ENCODE measurements around the gene RRAS2.

The RRAS2 gene

DNA sequence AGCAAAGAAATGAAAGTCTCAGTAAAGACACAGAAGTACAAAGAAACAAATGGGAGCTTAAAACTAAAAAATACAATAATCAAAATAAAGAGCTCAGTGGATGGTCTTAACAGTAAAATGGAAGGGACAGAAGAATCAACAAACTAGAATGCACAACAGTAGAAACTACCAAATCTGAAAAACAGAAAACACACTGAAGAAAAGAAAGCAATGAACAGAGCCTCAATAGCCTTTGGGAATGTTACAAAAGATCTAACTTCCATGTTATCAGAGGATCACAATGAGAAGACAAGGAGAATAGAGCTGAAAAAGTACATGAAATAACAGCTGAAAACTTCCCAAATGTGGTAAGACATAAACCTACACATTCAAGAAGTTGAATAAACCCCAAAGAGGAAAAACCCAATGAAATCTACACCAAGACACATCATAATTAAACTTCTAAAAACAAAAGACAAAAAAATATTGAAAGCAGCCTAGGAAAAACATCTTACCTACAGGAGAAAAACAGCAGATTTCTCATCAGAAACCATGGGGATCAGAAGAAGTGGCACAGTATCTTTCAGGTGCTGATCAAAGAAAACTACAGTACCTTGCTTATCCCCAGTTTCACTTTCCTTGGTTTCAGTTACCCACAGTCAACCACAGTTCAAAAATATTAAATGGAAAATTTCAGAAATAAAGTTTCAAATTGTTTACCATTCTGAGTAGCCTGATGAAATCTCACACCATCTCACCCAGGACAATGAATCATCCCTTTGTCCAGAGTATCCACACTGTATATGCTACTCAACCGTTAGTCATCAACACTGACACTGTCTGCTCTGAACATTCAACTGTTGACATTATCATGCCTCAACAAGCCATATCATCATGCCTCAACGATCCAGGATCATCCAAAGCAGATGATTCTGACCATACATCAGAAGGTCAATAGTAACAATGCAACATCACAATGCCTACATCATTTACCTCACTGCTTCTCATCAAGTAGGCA is 22.2 kb downstream of the RRAS2 start:
- DNase-seq (ENCODE audit: low read depth): no peak

GRCh38 chr11:14335712-14336111 is 23.3 kb downstream of the RRAS2 start:
- DNase-seq (ENCODE audit: low read depth): no peak

DNA sequence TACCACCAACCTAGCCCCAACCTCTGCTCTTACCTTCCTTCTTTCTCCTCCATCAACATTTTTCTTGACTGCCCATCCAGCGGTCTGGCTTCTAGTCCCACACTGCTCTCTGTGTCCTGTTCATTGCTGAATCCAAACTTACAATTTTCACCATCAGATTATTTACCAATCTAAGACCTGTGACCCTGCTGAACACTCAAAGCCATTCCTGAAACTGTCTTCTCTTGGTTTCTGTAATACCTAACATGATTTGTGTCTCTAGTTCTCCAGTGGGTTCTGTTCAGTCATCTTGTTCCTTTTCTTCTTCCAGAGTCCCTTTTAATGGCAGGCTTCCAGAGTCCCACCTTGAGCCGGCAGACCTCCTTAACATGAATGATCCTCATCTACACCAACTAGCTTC is 24.1 kb downstream of the RRAS2 start:
- DNase-seq (ENCODE audit: low read depth): no peak

- DNase-seq (ENCODE audit: low read depth): no peak
These were observed 24.8 kb downstream of the RRAS2 start for GRCh38 chr11:14334192-14334591.

DNA sequence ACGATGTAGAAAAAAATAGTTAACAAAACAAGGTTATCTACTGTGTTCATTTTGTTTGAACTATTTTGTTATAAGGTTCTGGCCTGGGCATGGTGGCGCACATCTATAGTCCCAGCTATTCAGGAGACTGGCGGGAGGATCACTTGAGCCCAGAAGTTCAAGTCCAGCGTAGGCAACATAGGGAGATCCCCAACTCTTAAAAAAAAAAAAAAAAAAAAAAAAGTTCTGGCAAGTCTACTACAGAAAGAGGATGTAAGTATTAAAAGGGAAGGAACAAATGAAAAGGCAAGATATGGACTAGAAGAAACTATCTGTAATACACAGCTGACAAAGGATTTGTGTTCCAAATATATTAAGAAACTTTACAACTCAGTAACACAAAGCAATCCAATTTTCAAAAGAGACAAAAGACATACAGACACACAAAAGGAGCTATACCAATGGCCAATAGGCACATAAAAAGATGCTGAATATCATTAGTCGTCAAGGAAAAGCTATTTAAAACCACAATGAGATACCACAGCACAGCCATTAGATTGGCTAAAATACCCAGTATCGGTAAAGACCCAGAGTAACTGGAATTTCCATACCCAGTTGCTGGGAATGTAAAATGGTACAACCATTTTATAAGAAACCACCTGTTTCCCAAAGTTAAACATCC is 27.4 kb downstream of the RRAS2 start:
- no peak for DNase-seq (ENCODE audit: low read depth)

DNA sequence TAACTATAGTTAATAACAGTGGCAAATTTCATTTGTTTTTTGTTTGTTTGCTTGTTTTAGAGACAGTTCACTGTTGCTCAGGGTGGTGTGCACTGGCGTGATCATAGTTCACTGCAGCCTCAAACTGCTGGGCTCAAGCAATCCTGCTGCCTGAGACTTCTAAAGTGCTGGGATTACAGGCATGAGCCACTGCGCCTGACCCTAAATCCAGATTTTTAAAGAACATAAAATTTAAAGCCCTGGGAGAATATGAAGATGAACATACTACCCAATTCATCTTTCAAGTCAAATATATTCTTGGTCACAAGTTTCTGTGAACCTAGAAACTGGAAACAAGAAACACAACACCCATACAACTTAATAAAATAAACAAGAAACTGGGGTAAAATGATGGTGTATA is 28.1 kb downstream of the RRAS2 start:
- no peak for DNase-seq (ENCODE audit: low read depth)

DNA sequence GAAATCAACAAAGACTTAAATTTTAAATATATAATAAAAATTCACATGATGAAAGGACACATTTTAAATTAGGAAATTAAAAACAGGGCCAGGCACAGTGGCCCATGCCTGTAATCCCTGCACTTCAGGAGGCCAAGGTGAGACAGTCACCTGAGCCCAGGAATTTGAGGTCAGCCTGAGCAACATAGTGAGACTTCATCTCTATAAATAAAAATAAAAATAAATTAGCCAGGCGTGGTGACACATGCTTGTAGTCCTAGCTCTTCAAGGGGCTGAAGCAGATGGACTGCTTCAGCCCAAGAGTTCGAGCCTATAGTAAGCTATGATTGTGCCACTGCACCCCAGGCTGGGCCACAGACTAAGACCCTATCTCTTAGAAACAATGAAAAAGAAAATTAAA is 29.3 kb downstream of the RRAS2 start:
- DNase-seq (ENCODE audit: low read depth): no peak

DNA sequence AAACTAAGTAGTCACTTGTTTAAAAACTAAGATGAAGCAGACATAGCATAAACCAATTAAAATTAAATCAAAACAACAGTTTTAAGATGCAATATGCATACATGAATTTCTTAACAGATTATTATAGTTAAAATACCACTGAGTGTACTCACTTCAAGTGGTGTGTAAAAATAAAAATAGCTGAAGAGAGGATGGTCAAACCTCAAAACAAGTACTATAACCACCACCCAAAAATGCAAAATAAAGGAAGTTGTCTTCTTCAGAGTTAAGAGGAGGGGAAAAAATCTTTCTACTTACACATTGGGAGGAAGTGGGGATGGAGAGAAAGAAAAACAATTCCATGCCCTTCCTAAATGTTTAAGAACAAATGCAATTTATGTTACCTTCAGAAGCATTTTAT is 31.9 kb downstream of the RRAS2 start:
- DNase-seq (ENCODE audit: low read depth): no peak

DNA sequence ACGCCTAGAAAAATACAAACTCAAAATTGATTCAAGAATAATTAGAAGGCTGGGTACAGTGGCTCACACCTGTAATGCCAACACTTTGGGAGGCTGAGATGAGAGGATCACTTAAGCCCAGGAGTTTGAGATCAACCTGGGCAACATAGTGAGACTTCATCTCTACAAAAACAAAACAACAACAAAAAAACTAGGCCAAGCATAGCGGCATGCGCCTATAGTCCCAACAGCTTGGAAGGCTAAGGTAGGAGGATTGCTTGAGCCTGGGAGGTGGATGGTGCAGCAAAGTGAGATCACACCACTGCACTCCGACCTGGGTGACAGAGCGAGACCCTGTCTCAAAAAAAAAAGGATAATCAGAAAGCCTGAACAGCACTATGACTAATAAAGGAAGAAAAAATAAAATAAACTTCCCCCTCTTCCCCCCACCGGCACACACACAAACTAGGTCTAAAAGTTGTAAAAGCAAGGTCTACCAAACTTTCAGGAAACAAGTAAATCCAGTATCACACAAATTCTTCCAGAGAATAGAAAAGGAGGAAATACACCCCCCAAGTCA is 35.8 kb downstream of the RRAS2 start:
- DNase-seq (ENCODE audit: low read depth): no peak

GRCh38 chr11:14322510-14322909 is 36.5 kb downstream of the RRAS2 start:
- DNase-seq (ENCODE audit: low read depth): no peak

- no peak for DNase-seq (ENCODE audit: low read depth)
These were observed 39.0 kb downstream of the RRAS2 start for GRCh38 chr11:14320020-14320419.

DNA sequence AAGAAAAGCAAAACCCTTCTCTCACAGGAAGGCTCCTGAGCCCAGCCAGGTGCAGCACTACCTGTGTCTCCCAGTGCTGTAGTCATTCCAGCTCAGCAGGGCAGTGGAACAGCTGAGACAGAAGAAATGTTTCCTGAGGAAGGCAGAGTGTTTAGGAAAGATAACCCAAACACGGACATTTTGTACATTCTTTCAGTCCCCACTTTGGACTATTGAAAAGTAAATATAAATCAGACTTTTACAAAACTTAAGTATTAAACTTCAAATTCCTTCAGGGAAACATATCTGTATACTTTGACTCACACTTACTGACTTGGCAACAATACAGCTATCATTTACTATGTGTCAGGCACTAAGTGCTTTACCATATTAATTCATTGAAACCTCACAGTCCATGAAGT is 40.4 kb downstream of the RRAS2 start:
- no peak for DNase-seq (ENCODE audit: low read depth)

GRCh38 chr11:14317659-14318325 is 41.2 kb downstream of the RRAS2 start:
- no peak for DNase-seq (ENCODE audit: low read depth)

DNA sequence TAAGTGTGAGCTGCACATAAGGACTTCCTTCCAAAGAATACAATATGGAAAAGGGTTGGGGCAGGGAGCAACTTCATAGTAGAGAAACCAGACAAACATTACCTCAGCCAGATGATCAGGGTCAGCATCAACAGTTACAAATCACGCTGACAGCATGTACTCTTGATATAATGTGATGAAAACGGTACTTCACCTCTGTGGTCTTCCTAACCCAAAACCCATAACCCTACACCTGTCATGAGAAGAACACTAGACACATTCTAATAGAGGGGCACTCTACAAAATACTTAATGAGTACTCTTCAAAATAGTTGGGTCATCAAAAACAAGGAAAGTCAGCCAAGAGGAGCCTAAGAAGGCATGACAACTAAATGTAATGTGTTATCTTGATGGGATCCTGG is 43.9 kb downstream of the RRAS2 start:
- no peak for DNase-seq (ENCODE audit: low read depth)

DNA sequence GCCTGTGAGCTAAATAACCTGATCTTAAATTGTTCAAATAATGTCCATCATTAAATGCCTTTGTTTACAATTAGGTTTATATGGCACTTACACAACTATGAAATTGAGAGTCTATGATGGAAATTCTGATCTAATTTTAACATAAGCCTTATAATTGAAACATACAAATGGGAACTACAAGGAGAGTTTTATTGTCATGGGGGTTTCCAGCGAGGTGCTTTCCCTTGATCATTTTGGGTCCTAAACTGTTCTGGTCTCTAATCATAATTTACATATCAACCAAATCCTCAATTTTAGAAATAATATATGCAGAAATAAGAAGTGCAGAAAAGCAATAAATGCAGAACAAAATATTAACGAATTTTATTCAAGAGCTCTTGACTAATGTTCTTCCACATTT is 44.9 kb downstream of the RRAS2 start:
- no peak for DNase-seq (ENCODE audit: low read depth)

DNA sequence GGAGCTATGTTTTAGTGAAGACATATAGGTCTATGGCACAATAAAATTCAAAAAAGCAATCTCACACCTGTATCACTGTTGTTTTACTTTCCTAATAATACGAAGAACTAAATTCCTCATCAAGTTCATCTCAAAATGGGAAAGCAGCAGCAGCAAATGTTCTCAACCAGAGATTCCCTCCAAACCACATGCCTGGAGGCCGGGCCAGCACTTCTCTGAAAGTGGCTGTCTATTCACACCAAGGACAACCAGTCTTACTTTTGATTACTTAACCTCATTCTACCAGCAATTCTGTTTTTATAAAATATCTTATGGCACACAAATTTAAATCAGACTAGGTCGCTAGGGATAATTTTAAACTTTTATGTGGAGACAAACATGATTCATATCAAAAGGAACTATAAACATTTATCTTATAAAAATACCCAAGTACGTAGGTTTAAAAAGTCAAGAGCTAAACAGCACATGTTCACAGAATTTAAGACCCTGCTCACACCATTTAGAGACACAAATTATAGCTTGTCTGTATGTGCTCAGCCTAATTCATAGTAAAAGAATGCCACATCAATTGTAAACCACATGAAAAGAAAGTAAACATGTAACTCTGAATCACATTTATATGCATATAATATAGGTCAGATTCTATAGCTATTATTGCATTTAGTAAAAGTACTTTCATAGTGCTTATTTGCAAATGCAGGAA is 46.1 kb downstream of the RRAS2 start:
- DNase-seq (ENCODE audit: low read depth): no peak

GRCh38 chr11:14310679-14311078 is 48.3 kb downstream of the RRAS2 start:
- DNase-seq (ENCODE audit: low read depth): no peak

- no peak for DNase-seq (ENCODE audit: low read depth)
These were observed 49.4 kb downstream of the RRAS2 start for GRCh38 chr11:14309425-14310192.

DNA sequence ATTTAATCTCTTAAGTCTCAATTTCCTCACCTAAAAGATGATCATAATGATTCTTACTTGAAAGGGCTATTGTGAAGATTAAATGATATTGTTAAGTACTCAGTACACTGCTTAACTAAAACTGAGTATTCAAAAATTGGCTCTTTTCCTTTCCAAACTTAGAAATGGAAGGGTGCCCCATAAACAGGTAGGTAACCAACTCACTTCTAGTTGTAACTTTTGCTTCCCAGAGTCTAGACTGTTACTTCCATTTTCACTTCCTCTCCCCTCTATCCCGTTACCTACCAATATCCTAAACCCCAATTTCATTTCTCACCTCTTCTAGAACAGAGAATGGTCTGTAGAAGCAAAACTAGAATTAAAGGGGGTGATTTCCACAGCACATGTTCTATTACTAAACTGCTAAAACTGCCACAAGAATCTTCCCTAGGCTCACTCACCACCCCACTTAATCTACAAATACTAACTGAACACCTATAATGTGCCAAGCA is 50.0 kb downstream of the RRAS2 start:
- DNase-seq (ENCODE audit: low read depth): no peak

DNA sequence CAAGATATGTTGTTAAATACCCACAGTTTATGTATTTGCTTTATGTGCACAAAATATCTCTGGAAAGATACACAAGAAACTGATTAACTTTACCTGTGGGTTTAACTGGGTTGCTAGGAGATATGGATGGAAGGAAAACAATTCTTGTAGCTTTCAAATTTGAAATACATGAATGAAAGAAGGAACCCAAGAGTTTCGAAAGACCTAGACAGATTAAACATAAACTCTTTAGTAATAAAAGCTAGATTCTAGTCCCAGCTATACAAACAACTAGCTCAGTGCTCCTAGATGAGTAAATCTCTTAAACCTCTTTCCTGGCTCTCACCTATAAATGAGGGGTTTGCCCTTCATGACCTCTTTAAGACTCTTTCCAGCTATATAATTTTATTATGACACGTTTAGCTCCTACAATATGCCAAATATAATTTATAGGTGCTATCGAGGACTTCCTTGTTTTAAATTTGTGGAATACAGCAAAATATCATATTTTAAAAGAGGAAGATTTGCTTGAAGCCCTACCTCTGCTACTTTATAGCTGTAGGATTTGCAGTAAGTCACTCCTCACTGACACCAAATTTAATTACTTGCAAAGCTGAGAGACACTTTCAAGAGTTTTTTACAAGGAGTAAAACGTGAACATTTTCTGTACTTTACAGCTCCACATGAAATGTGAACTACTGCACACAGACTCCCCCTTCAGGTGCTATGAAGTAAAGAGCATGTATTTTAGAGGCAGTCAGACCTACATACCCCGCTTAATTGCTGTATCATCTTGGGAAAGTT is 50.7 kb downstream of the RRAS2 start:
- no peak for DNase-seq (ENCODE audit: low read depth)

Measured in CMK (cell line).